Measurements from ENCODE around the gene FCRL1. TPM values are rescaled to one million over a fixed set of nuclear protein-coding genes. Genes with fewer than 3 reads are reported as not detected.

The FCRL1 gene
- polyA plus RNA-seq (2011; rRNA removed): not detected in 2 replicates
- polyA minus RNA-seq (2011; rRNA and poly(A)+ RNA removed): not detected in 2 replicates

- no peak for DNase-seq (ENCODE audit: low read depth, low spot score)
- ChIA-PET POLR2A (no interaction called here), CTCF (no interaction called here)
- no peaks in the 10 kb centered on the region for H3K27me3 ChIP-seq (ENCODE audit: control insufficient read depth, insufficient read depth, low read length)
- H3K9me3 ChIP-seq (ENCODE audit: control insufficient read depth, insufficient read depth, low read length): no peaks in the 10 kb centered on the region
- no peak for TF ChIP-seq CTCF (IDR thresholded peaks at IDR 0.05; ENCODE audit: low read depth, low read length)
- H3K27ac ChIP-seq (ENCODE audit: low read depth, low read length): no peak within 1 kb of the TSS
- no peak within 1 kb of the TSS for H3K4me3 ChIP-seq (ENCODE audit: low read depth, low read length)
Observed at GRCh38 chr1:157819896-157820295, at the start of gene FCRL1. Gene FCRL1 (minus strand): TSS chr1:157820120. CDS start chr1:157820037, 83 bp downstream.

GRCh38 chr1:157868654-157869053, 48.7 kb upstream of the FCRL1 start:
- H3K27me3 ChIP-seq (ENCODE audit: control insufficient read depth, insufficient read depth, low read length): no peaks in the 10 kb centered on the region
- H3K27ac ChIP-seq (ENCODE audit: low read depth, low read length): no peak overlapping the region
- no peak overlapping the region for H3K4me3 ChIP-seq (ENCODE audit: low read depth, low read length)
- TF ChIP-seq CTCF (IDR thresholded peaks at IDR 0.05; ENCODE audit: low read depth, low read length): no peak
- DNase-seq (ENCODE audit: low read depth, low spot score): no peak
- ChIA-PET POLR2A (no interaction called here), CTCF (interaction anchor here (0.8 kb wide), 1 partner anchor 14 kb away, joined by 3 read pairs; no protein-coding TSS in a partner anchor)
- no peaks in the 10 kb centered on the region for H3K9me3 ChIP-seq (ENCODE audit: control insufficient read depth, insufficient read depth, low read length)

DNA sequence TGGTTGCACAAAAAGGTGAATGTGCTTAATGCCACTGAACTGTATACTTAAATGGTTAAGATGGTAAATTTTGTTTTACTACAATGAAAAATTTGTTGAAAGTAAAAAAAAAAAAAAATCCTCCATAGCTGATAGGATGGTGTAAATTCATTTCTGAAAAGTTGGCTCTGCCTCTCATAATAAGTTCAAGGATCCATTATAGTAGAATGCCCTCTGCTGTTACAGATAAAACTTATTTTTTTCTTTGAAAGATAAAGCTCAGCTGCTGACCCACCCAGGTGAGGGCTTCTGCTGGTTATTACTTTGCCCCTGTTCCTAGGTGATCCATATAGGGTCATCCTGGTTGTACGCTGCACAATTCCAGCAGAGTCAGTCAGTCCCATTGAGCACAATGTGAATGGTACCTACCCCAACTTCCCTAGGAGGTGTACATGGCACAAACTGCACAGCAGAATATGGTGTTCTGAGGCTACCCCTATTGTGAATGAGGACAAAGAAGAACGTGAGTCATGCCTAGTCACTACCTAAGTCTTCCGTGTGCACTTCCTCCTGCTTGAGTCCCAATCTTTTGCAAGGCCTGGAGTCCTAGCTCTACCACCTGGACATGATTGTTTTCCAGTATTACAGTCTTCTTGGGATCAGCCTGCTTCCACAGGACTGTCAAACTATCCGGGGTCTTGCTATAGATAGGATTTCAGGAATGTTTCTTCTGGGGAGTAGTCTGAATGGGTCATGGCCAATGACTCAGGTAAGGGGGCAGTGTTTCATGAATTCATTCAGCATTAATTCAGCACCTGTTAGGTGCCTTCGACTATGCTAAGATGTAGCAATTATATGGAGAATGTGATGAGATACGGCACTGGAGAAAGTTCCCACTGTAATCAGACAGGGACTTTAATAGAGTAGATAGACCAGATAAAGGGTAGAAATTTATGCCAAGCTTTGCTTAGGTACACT, 42.5 kb upstream of the FCRL1 start:
- ChIA-PET CTCF (no interaction called here), POLR2A (interaction anchor here (0.7 kb wide), 1 partner anchor 44 kb away, joined by 3 read pairs; no protein-coding TSS in a partner anchor)
- Histone ChIP-seq H3K27ac (ENCODE audit: low read depth, low read length) (no peak overlapping the region), H3K9me3 (ENCODE audit: control insufficient read depth, insufficient read depth, low read length) (no peaks in the 10 kb centered on the region), H3K27me3 (ENCODE audit: control insufficient read depth, insufficient read depth, low read length) (no peaks in the 10 kb centered on the region), H3K4me3 (ENCODE audit: low read depth, low read length) (no peak overlapping the region)
- no peak for TF ChIP-seq CTCF (IDR thresholded peaks at IDR 0.05; ENCODE audit: low read depth, low read length)
- DNase-seq (ENCODE audit: low read depth, low spot score): no peak

- no peak overlapping the region for H3K4me3 ChIP-seq (ENCODE audit: low read depth, low read length)
- ChIA-PET POLR2A (no interaction called here), CTCF (no interaction called here)
- no peaks in the 10 kb centered on the region for H3K27me3 ChIP-seq (ENCODE audit: control insufficient read depth, insufficient read depth, low read length)
- H3K27ac ChIP-seq (ENCODE audit: low read depth, low read length): no peak overlapping the region
- no peaks in the 10 kb centered on the region for H3K9me3 ChIP-seq (ENCODE audit: control insufficient read depth, insufficient read depth, low read length)
- TF ChIP-seq CTCF (IDR thresholded peaks at IDR 0.05; ENCODE audit: low read depth, low read length): no peak
- no peak for DNase-seq (ENCODE audit: low read depth, low spot score)
Observed at GRCh38 chr1:157856538-157856937, 36.6 kb upstream of the FCRL1 start.

DNA sequence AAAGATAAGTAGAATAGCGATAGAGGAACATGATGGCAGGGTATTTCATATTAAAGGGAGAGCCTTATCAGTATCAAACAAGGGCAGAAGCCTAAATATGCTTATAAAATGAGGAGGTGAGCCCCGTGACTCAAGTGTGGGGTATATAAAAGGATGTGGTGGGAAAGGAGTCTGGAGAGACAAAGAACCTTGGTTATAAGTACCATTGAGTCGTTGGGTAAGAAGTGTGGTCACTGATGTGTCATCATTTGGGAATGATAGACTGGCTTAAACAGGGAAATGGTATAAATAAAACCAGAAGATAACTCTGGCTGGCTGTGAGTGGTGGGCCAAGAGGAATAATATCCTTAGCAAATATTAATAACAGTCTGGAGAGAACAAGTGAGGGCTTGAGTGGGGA, 32.6 kb upstream of the FCRL1 start:
- ChIA-PET CTCF (no interaction called here), POLR2A (no interaction called here)
- no peak overlapping the region for H3K4me3 ChIP-seq (ENCODE audit: low read depth, low read length)
- no peaks in the 10 kb centered on the region for H3K27me3 ChIP-seq (ENCODE audit: control insufficient read depth, insufficient read depth, low read length)
- no peak for TF ChIP-seq CTCF (IDR thresholded peaks at IDR 0.05; ENCODE audit: low read depth, low read length)
- H3K9me3 ChIP-seq (ENCODE audit: control insufficient read depth, insufficient read depth, low read length): no peaks in the 10 kb centered on the region
- no peak overlapping the region for H3K27ac ChIP-seq (ENCODE audit: low read depth, low read length)
- no peak for DNase-seq (ENCODE audit: low read depth, low spot score)
